Keratinocyte (primary cell): ENCODE measurements around the gene RBMS3. TPM values are rescaled to one million over a fixed set of nuclear protein-coding genes. Genes with fewer than 3 reads are reported as not detected.
A peak's percentile ranks its signal among the peaks of the same experiment; 100 is the strongest.

Source experiments
- DNase-seq: peaks from one replicate; pipeline ENCODE4 v3.0.0-alpha.2; 2011; ENCODE audit warnings: low read depth, missing footprints, low spot score
- FAIRE-seq: peaks from 2 replicates; lab custom pipeline; 2011; peaks lifted over from hg19 to GRCh38; lab: Jason Lieb, UNC
- H2AFZ ChIP-seq: 2 replicates; pipeline ENCODE4 v1.6.0; 2012; ENCODE audit warnings: low read length, control low read depth, inconsistent platforms; ENCODE audit not compliant: control insufficient read depth
- H3K27ac ChIP-seq: 2 replicates; pipeline ENCODE4 v1.5.1; 2011; ENCODE audit warnings: low read length; ENCODE audit not compliant: control insufficient read depth, insufficient read depth
- H3K27me3 ChIP-seq: 3 replicates; pipeline ENCODE4 v1.6.0; 2011; ENCODE audit warnings: low read length; ENCODE audit not compliant: control insufficient read depth, insufficient read depth; ENCODE audit errors: extremely low read depth
- H3K36me3 ChIP-seq, 2 experiments: 2 replicates in 1 of 2; 3 replicates in 1 of 2; pipeline ENCODE4 v1.5.1; 2011; ENCODE audit warnings: low read length in 2 of 2, mild to moderate bottlenecking in 1 of 2; ENCODE audit not compliant: control insufficient read depth in 2 of 2, insufficient read depth in 2 of 2; ENCODE audit errors: extremely low read depth in 1 of 2
- H3K4me1 ChIP-seq: 3 replicates; pipeline ENCODE4 v1.5.1; 2011; ENCODE audit warnings: low read length; ENCODE audit not compliant: control insufficient read depth, insufficient read depth; ENCODE audit errors: extremely low read depth
- H3K4me2 ChIP-seq: 3 replicates; pipeline ENCODE4 v1.6.0; 2011; ENCODE audit warnings: low read depth, low read length; ENCODE audit not compliant: control insufficient read depth, insufficient read depth; ENCODE audit errors: extremely low read depth
- H3K4me3 ChIP-seq, 3 experiments: fragments of 200-600 bp in 1 of 3; sonication (generic) in 1 of 3; 2 replicates in 2 of 3; 3 replicates in 1 of 3; pipeline ENCODE4 v1.5.1; 2011 to 2016; ENCODE audit warnings: low read length in 3 of 3, mild to moderate bottlenecking in 3 of 3, control low read depth in 2 of 3, inconsistent platforms in 1 of 3, low read depth in 1 of 3, mixed read lengths in 1 of 3, mixed run types in 1 of 3, moderate library complexity in 1 of 3; ENCODE audit not compliant: control insufficient read depth in 2 of 3, insufficient read depth in 2 of 3; ENCODE audit errors: extremely low read depth in 1 of 3
- H3K79me2 ChIP-seq: 2 replicates; pipeline ENCODE4 v1.6.0; 2012; ENCODE audit warnings: low read length; ENCODE audit not compliant: control insufficient read depth, insufficient read depth
- H3K9ac ChIP-seq: 3 replicates; pipeline ENCODE4 v1.6.0; 2011; ENCODE audit warnings: low read length; ENCODE audit not compliant: control insufficient read depth, insufficient read depth; ENCODE audit errors: extremely low read depth
- H3K9me1 ChIP-seq: 3 replicates; pipeline ENCODE4 v1.6.0; 2011; ENCODE audit warnings: low read length; ENCODE audit not compliant: control insufficient read depth, insufficient read depth; ENCODE audit errors: extremely low read depth
- H3K9me3 ChIP-seq: 2 replicates; pipeline ENCODE4 v1.5.1; 2012; ENCODE audit warnings: low read depth, low read length; ENCODE audit not compliant: control insufficient read depth
- H4K20me1 ChIP-seq: 3 replicates; pipeline ENCODE4 v1.6.0; 2011; ENCODE audit warnings: low read length; ENCODE audit not compliant: control insufficient read depth, insufficient read depth; ENCODE audit errors: extremely low read depth
- CTCF ChIP-seq, 3 experiments: IDR thresholded peaks in 1 of 3; conservative IDR thresholded peaks in 1 of 3; optimal IDR thresholded peaks in 1 of 3; 2 replicates in 2 of 3; 3 replicates in 1 of 3; pipeline versions ENCODE3 to v1.5.1; 2011; ENCODE audit warnings: low read length in 3 of 3, mild to moderate bottlenecking in 3 of 3, moderate library complexity in 2 of 3, control low read depth in 1 of 3, inconsistent platforms in 1 of 3; ENCODE audit not compliant: insufficient read depth in 2 of 3; ENCODE audit errors: extremely low read depth in 1 of 3
- EZH2 ChIP-seq: IDR thresholded peaks from one replicate; pipeline ENCODE4 v1.6.1; 2012; ENCODE audit warnings: inconsistent platforms, mild to moderate bottlenecking, low read length, moderate library complexity
- dilution Hi-C: fragments of 300-500 bp; cut with MboI; formaldehyde crosslinking; loops from one replicate; pipeline ENCODE4 v1.7.0; 2020; ENCODE audit warnings: low sequenced_read_pairs; ENCODE audit not compliant: extremely low pct_ligation_motif_present
- polyA plus RNA-seq, 5 experiments: library from polyadenylated mRNA; depleted of rRNA in 3 of 5; stranded (reverse) in 3 of 5; stranded (forward) in 1 of 5; unstranded in 1 of 5; fragments of >200 nt; gene quantifications; 1 replicate in 1 of 5; 2 replicates in 3 of 5; 3 replicates in 1 of 5; pipeline versions ENCODE4 v1.2.1 to v1.2.3, GENCODE V29; 2011 to 2012; ENCODE audit warnings: missing spikeins in 2 of 5, low read depth in 1 of 5, low replicate concordance in 1 of 5

The RBMS3 gene
- polyA plus RNA-seq, 1 donor (not counting 4 experiments of a cell fraction or from before 2014, with no cell fraction given), result 2.3 TPM

- DNase-seq (no peak), FAIRE-seq (no peak)
- Histone ChIP-seq H3K9me1 (no peaks in the 10 kb centered on the region), H3K4me1 (no peaks in the 10 kb centered on the region), H3K36me3 (no peaks in the 10 kb centered on the region), H3K4me3 (no peak overlapping the region), H2AFZ (no peak overlapping the region), H3K79me2 (no peaks in the 10 kb centered on the region), H4K20me1 (no peaks in the 10 kb centered on the region), H3K27me3 (no peaks in the 10 kb centered on the region), H3K4me2 (no peak overlapping the region), H3K27ac (no peak overlapping the region), H3K9ac (no peak overlapping the region), H3K9me3 (no peaks in the 10 kb centered on the region)
- dilution Hi-C loops, result no loop called here
- no peak for TF ChIP-seq EZH2
- no peak for TF ChIP-seq CTCF (optimal IDR thresholded peaks at IDR 0.05 in 1 of 3, IDR thresholded peaks at IDR 0.05 in 1 of 3, conservative IDR thresholded peaks at IDR 0.05 in 1 of 3; ENCODE audit: extremely low read depth in 1 of 3, insufficient read depth in 2 of 3, low read length in 3 of 3)
Observed at GRCh38 chr3:29889215-29889614, 608.3 kb downstream of the RBMS3 start.

GRCh38 chr3:29890801-29891200 is 609.9 kb downstream of the RBMS3 start:
- no peaks in the 10 kb centered on the region for H3K9me1 ChIP-seq
- no peak overlapping the region for H3K27ac ChIP-seq
- dilution Hi-C loops, result no loop called here
- H3K4me3 ChIP-seq, result no peak overlapping the region
- no peak overlapping the region for H3K4me2 ChIP-seq
- H4K20me1 ChIP-seq, result no peaks in the 10 kb centered on the region
- TF ChIP-seq CTCF (optimal IDR thresholded peaks at IDR 0.05 in 1 of 3, IDR thresholded peaks at IDR 0.05 in 1 of 3, conservative IDR thresholded peaks at IDR 0.05 in 1 of 3; ENCODE audit: extremely low read depth in 1 of 3, insufficient read depth in 2 of 3, low read length in 3 of 3), result no peak
- TF ChIP-seq EZH2, result no peak
- H3K79me2 ChIP-seq, result no peaks in the 10 kb centered on the region
- H3K9ac ChIP-seq, result no peak overlapping the region
- no peaks in the 10 kb centered on the region for H3K27me3 ChIP-seq
- no peaks in the 10 kb centered on the region for H3K9me3 ChIP-seq
- H3K36me3 ChIP-seq, result no peaks in the 10 kb centered on the region
- FAIRE-seq (peak; percentile 5), DNase-seq (no peak)
- H2AFZ ChIP-seq, result no peak overlapping the region
- H3K4me1 ChIP-seq, result no peaks in the 10 kb centered on the region
